LNCAP (cell line): ENCODE data around the gene IZUMO1R.

Experiments used
- TF ChIP-seq, protein P1 (sequence below): fragments of 450-650 bp; IDR thresholded peaks from 2 replicates; pipeline ENCODE4 v1.5.1; 2017; ENCODE audit warnings: mild to moderate bottlenecking

The IZUMO1R gene

DNA sequence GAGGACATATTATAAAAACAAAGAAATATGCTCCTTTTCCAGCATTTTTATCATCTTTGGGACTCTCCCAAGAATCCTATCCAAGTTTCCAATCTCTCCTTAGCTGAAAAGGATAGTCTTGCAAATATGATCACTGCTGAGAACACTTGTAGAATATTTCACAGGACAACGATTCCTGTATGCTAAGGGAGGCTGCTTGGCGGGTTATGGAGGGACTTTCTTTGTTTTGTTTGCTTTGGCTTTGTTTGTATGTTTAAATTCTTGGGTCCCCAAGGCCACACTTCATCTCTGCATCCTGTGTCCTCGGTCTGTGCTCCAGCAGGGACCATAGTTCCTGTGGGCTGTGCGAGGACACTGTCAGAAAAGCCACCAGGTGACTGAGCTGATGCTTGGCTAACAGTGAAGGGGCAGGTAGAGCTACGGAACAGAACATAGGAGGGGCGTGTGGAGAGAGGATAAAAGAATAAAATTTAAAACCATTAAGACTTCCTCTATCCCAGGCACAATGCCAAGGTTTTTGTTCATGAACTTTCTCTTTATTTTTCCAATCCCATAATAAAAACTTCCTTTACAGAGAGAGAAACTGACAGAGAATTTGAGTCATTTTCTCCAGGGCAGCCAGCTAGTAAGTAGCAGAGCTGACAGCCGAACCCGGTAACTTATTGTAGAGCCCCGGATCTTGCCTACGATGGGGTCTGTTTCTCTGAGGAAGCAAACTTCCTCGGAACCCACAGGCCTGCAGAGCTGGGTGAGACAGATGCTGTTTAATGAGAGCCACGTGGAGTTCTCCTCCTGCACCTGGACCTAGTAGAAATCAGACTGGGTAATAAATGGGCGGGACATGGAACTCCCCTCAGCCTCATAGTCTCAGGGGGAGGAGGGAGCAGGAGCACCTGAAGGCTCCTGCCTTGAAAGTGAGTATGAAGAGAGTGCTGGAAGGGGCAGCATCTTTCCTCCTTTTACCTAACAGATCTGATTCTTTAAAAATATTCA is at the start of gene IZUMO1R:
Gene IZUMO1R (plus strand): TSS at position 615 of the 993 bp plus-strand sequence. CDS start 1,057 bp downstream, outside the sequence.
- TF ChIP-seq, protein P1, sequence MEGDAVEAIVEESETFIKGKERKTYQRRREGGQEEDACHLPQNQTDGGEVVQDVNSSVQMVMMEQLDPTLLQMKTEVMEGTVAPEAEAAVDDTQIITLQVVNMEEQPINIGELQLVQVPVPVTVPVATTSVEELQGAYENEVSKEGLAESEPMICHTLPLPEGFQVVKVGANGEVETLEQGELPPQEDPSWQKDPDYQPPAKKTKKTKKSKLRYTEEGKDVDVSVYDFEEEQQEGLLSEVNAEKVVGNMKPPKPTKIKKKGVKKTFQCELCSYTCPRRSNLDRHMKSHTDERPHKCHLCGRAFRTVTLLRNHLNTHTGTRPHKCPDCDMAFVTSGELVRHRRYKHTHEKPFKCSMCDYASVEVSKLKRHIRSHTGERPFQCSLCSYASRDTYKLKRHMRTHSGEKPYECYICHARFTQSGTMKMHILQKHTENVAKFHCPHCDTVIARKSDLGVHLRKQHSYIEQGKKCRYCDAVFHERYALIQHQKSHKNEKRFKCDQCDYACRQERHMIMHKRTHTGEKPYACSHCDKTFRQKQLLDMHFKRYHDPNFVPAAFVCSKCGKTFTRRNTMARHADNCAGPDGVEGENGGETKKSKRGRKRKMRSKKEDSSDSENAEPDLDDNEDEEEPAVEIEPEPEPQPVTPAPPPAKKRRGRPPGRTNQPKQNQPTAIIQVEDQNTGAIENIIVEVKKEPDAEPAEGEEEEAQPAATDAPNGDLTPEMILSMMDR: no peak

DNA sequence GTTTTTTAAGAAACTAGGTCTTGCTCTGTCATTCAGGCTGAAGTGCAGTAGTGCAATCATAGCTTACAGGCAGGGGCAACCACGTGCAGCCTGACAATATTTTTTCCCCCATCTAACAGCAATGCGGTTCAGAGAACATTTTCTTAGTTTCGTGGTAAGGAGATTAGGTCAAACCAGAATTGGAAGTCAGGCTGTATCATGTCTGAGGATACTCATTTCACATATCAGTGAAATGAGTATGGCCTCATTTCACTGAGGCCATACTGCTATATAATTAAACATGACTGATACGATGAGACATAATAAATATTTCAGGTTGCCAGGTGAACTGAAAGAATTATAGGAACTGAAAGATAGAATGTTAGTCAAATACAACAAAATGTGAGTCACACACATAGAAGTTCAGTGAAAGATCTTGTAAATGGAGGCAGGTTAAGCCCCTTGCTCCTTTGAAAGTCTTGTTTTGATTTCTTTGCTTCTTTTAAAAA is 32.5 kb upstream of the IZUMO1R start:
- TF ChIP-seq, protein P1: no peak

DNA sequence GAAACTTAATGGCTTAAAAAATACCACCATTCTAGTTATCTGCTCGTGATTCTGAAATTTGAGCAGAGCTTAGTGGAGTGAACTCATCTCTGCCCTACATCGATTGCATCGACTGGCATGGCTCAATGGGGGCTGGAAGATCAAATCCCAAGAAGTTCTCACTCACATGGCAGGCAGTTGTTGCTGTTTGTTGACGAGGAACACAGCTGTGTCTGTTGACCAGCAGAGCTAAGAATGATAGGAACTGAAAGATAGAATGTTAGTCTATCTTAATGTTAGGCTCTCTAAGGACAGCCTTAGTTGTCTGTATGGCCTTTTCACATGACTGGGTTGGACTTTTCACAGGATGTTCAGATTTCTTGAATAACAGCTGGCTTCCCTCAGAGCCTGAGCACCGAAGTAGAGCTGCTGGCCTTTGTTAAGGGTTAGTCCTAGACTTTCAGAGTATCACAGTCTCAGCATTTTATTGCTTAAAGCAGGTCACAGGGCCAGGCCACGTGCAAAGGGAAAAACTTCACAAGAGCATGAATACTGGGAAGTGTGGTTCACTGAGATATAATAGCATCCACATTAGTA is 31.6 kb upstream of the IZUMO1R start:
- TF ChIP-seq, protein P1: no peak

DNA sequence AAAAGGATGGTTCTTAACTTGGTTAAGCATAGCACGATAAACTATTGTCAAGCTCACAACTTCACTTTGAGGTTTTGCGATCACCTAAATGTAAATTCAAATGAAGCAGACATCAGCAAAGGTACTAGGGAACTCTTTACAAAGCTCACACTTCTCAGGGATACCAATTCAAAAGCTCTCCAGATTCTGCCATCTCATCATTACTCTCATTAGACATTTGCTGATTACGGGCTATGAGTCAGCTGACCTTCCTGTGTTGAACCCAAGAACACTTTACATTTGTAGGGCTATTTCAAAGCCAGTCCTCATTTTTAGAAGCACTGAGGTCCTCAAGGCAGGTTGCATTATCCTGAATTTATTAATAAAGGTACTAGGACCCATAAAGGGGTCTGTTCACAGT is 28.4 kb upstream of the IZUMO1R start:
- TF ChIP-seq, protein P1: no peak

DNA sequence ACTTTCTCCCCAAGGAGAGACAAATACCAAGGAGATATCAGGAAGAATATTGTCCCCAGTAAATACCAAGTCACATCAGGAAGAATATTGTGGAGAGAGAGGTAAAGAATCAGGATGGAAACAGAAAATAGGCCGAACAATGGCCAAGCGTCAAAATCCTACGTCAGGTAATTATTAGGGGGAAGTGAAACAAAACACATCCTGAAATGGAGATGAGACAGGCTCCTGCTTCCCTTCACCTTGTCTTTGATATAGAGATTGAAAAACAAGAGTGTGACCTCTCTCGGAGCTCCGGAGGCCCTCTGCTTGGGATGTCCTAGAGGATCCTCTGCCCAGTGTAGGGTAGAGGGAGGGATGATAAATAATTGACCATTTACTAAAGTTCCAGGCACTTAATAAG is 27.4 kb upstream of the IZUMO1R start:
- TF ChIP-seq, protein P1: no peak

DNA sequence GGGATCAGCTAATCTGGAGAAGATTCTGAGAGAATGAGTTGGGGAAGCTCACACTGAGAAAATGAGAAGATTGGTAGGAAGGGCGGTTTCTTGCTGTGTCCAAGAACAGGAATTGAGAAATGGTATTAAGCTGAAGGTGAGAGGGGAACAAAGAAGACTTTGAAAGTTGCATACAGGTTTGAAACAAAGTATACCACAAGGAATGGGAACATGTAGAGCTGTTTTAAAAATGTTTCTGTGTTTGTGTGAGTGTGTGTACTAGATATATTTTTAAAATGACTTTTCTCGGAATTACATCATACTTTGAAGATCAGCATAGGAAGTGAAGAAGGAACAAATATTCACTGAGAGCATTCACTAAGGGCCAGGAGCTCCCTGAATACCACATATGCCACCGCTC is 24.4 kb upstream of the IZUMO1R start:
- TF ChIP-seq, protein P1: no peak

DNA sequence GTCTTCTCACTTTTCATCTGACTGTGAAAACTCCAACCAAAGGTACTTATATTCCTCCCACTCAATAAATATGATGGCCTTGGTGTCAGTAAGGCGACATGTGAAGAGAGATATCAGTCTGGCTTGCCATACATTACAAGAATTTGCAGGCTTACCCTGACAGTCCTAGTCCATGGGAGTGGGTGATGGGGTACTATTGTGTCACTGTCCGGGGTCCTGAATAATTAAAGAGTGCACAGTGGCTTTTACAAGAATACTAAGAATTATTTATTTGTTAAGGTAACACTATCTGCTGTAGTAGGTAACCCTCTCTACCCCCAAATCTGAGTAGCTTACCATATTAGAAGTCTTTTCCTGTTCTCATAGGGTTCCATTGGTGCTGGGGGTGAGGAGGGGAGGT is 23.1 kb upstream of the IZUMO1R start:
- TF ChIP-seq, protein P1: no peak
